Measurements from ENCODE around the gene TGM6. TPM values are rescaled to one million over a fixed set of nuclear protein-coding genes. Genes with fewer than 3 reads are reported as not detected.

Gene TGM6
- total RNA-seq, 1 donor from 2014 or later = not detected

GRCh38 chr20:2397595-2398145, 17.0 kb downstream of the TGM6 start:
- Mint-ChIP-seq H3K27me3 (ENCODE audit: low read depth) (no peaks in the 10 kb centered on the region), H3K9me3 (no peaks in the 10 kb centered on the region), H3K4me1 (no peaks in the 10 kb centered on the region), H3K36me3 (no peaks in the 10 kb centered on the region), H3K27ac (no peak overlapping the region), H3K4me3 (no peak overlapping the region)
- TF ChIP-seq CTCF (IDR thresholded peaks at IDR 0.05; ENCODE audit: unreplicated experiment) = no peak
- DNase-seq (ENCODE audit: low spot score in 2 of 2, unreplicated experiment in 2 of 2) = no peak

GRCh38 chr20:2398449-2398848, 17.7 kb downstream of the TGM6 start:
- no peak overlapping the region for H3K4me3 Mint-ChIP-seq
- DNase-seq (ENCODE audit: low spot score in 2 of 2, unreplicated experiment in 2 of 2) = no peak
- no peaks in the 10 kb centered on the region for H3K27me3 Mint-ChIP-seq (ENCODE audit: low read depth)
- no peaks in the 10 kb centered on the region for H3K4me1 Mint-ChIP-seq
- no peak for TF ChIP-seq CTCF (IDR thresholded peaks at IDR 0.05; ENCODE audit: unreplicated experiment)
- no peaks in the 10 kb centered on the region for H3K36me3 Mint-ChIP-seq
- H3K27ac Mint-ChIP-seq = no peak overlapping the region
- H3K9me3 Mint-ChIP-seq = no peaks in the 10 kb centered on the region

GRCh38 chr20:2399390-2399789, 18.7 kb downstream of the TGM6 start:
- DNase-seq (ENCODE audit: low spot score in 2 of 2, unreplicated experiment in 2 of 2) = no peak
- Mint-ChIP-seq H3K4me1 (no peaks in the 10 kb centered on the region), H3K27ac (no peak overlapping the region), H3K4me3 (no peak overlapping the region), H3K36me3 (no peaks in the 10 kb centered on the region), H3K27me3 (ENCODE audit: low read depth) (no peaks in the 10 kb centered on the region), H3K9me3 (no peaks in the 10 kb centered on the region)
- TF ChIP-seq CTCF (IDR thresholded peaks at IDR 0.05; ENCODE audit: unreplicated experiment) = no peak

- Mint-ChIP-seq H3K4me3 (no peak overlapping the region), H3K27me3 (ENCODE audit: low read depth) (no peaks in the 10 kb centered on the region), H3K4me1 (no peaks in the 10 kb centered on the region), H3K9me3 (peaks cover 4% of the 10 kb centered on the region), H3K27ac (no peak overlapping the region), H3K36me3 (no peaks in the 10 kb centered on the region)
- no peak for TF ChIP-seq CTCF (IDR thresholded peaks at IDR 0.05; ENCODE audit: unreplicated experiment)
- no peak for DNase-seq (ENCODE audit: low spot score in 2 of 2, unreplicated experiment in 2 of 2)
Observed at GRCh38 chr20:2400290-2400689, 19.6 kb downstream of the TGM6 start.

GRCh38 chr20:2401527-2401926, 20.8 kb downstream of the TGM6 start:
- Mint-ChIP-seq H3K4me3 (no peak overlapping the region), H3K4me1 (no peaks in the 10 kb centered on the region), H3K9me3 (peaks cover 6% of the 10 kb centered on the region), H3K27me3 (ENCODE audit: low read depth) (no peaks in the 10 kb centered on the region), H3K27ac (no peak overlapping the region), H3K36me3 (no peaks in the 10 kb centered on the region)
- no peak for TF ChIP-seq CTCF (IDR thresholded peaks at IDR 0.05; ENCODE audit: unreplicated experiment)
- no peak for DNase-seq (ENCODE audit: low spot score in 2 of 2, unreplicated experiment in 2 of 2)

Data from mesothelial cell of epicardium (in vitro differentiated cells).